MM.1S (cell line): ENCODE data around the gene PROM2.

ENCODE experiments used
- EZH2 ChIP-seq: fragments of 300-600 bp; sonication (generic); optimal IDR thresholded peaks from 2 replicates; pipeline ENCODE3; 2017; ENCODE audit warnings: low read depth, mild to moderate bottlenecking, antibody characterized with exemption, low read length, mixed read lengths
- TF ChIP-seq, protein P1 (sequence below): fragments of 300-600 bp; sonication (generic); IDR thresholded peaks from 2 replicates; pipeline ENCODE4 v1.5.1; 2016; ENCODE audit warnings: antibody characterized with exemption, low read length, mixed read lengths

GRCh38 chr2:95234816-95235215 is 39.4 kb upstream of the PROM2 start:
- no peak for TF ChIP-seq EZH2
- TF ChIP-seq, protein P1, sequence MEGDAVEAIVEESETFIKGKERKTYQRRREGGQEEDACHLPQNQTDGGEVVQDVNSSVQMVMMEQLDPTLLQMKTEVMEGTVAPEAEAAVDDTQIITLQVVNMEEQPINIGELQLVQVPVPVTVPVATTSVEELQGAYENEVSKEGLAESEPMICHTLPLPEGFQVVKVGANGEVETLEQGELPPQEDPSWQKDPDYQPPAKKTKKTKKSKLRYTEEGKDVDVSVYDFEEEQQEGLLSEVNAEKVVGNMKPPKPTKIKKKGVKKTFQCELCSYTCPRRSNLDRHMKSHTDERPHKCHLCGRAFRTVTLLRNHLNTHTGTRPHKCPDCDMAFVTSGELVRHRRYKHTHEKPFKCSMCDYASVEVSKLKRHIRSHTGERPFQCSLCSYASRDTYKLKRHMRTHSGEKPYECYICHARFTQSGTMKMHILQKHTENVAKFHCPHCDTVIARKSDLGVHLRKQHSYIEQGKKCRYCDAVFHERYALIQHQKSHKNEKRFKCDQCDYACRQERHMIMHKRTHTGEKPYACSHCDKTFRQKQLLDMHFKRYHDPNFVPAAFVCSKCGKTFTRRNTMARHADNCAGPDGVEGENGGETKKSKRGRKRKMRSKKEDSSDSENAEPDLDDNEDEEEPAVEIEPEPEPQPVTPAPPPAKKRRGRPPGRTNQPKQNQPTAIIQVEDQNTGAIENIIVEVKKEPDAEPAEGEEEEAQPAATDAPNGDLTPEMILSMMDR, result no peak
